ENCODE results near the gene RUSF1.

Gene RUSF1

GRCh38 chr16:31535737-31536136 is 27.5 kb upstream of the RUSF1 start:
- Histone ChIP-seq H3K36me3 (replicated peaks) (no peaks in the 10 kb centered on the region), H3K27ac (no peak overlapping the region), H3K27me3 (replicated peaks) (peaks cover 4% of the 10 kb centered on the region), H3K4me3 (ENCODE audit: low read depth, low read length) (no peak overlapping the region)
- no peak for TF ChIP-seq CTCF (IDR thresholded peaks at IDR 0.05; ENCODE audit: low read depth, low read length, missing control alignments)
- in situ Hi-C loops (cut with HindIII; ENCODE audit: low pct_ligation_motif_present, low sequenced_read_pairs): no loop called here
- no peak for DNase-seq

GRCh38 chr16:31532896-31533295 is 24.7 kb upstream of the RUSF1 start:
- H3K36me3 ChIP-seq (replicated peaks): no peaks in the 10 kb centered on the region
- DNase-seq: no peak
- no peak overlapping the region for H3K4me3 ChIP-seq (ENCODE audit: low read depth, low read length)
- in situ Hi-C loops (cut with HindIII; ENCODE audit: low pct_ligation_motif_present, low sequenced_read_pairs): no loop called here
- peaks cover 21% of the 10 kb centered on the region for H3K27me3 ChIP-seq (replicated peaks)
- no peak for TF ChIP-seq CTCF (IDR thresholded peaks at IDR 0.05; ENCODE audit: low read depth, low read length, missing control alignments)
- no peak overlapping the region for H3K27ac ChIP-seq

GRCh38 chr16:31532120-31532519 is 23.9 kb upstream of the RUSF1 start:
- Histone ChIP-seq H3K27ac (no peak overlapping the region), H3K27me3 (replicated peaks) (peaks cover 19% of the 10 kb centered on the region), H3K4me3 (ENCODE audit: low read depth, low read length) (no peak overlapping the region), H3K36me3 (replicated peaks) (no peaks in the 10 kb centered on the region)
- DNase-seq: no peak
- in situ Hi-C loops (cut with HindIII; ENCODE audit: low pct_ligation_motif_present, low sequenced_read_pairs): no loop called here
- no peak for TF ChIP-seq CTCF (IDR thresholded peaks at IDR 0.05; ENCODE audit: low read depth, low read length, missing control alignments)

- Histone ChIP-seq H3K4me3 (ENCODE audit: low read depth, low read length) (no peak overlapping the region), H3K27me3 (replicated peaks) (peaks cover 17% of the 10 kb centered on the region), H3K36me3 (replicated peaks) (no peaks in the 10 kb centered on the region), H3K27ac (no peak overlapping the region)
- no peak for TF ChIP-seq CTCF (IDR thresholded peaks at IDR 0.05; ENCODE audit: low read depth, low read length, missing control alignments)
- in situ Hi-C loops (cut with HindIII; ENCODE audit: low pct_ligation_motif_present, low sequenced_read_pairs): no loop called here
- no peak for DNase-seq
Observed at GRCh38 chr16:31531096-31531495, 22.9 kb upstream of the RUSF1 start.

GRCh38 chr16:31530405-31530804 is 22.2 kb upstream of the RUSF1 start:
- peaks cover 17% of the 10 kb centered on the region for H3K27me3 ChIP-seq (replicated peaks)
- no peak for DNase-seq
- no peaks in the 10 kb centered on the region for H3K36me3 ChIP-seq (replicated peaks)
- H3K27ac ChIP-seq: no peak overlapping the region
- in situ Hi-C loops (cut with HindIII; ENCODE audit: low pct_ligation_motif_present, low sequenced_read_pairs): no loop called here
- H3K4me3 ChIP-seq (ENCODE audit: low read depth, low read length): no peak overlapping the region
- no peak for TF ChIP-seq CTCF (IDR thresholded peaks at IDR 0.05; ENCODE audit: low read depth, low read length, missing control alignments)

GRCh38 chr16:31529937-31530312 is 21.7 kb upstream of the RUSF1 start:
- Histone ChIP-seq H3K4me3 (ENCODE audit: low read depth, low read length) (no peak overlapping the region), H3K36me3 (replicated peaks) (no peaks in the 10 kb centered on the region), H3K27ac (no peak overlapping the region), H3K27me3 (replicated peaks) (peaks cover 17% of the 10 kb centered on the region)
- DNase-seq: no peak
- no peak for TF ChIP-seq CTCF (IDR thresholded peaks at IDR 0.05; ENCODE audit: low read depth, low read length, missing control alignments)
- in situ Hi-C loops (cut with HindIII; ENCODE audit: low pct_ligation_motif_present, low sequenced_read_pairs): no loop called here

All from brain microvascular endothelial cell (primary cell).